ENCODE data around the gene PRR23E.

Gene PRR23E

GRCh38 chr3:127210654-127210943 is 17.7 kb downstream of the PRR23E start:
- no peak for DNase-seq

- DNase-seq: no peak
Observed at GRCh38 chr3:127211118-127212060, 18.5 kb downstream of the PRR23E start.

- DNase-seq: no peak
Observed at GRCh38 chr3:127212231-127212630, 19.3 kb downstream of the PRR23E start.

GRCh38 chr3:127212711-127213110 is 19.8 kb downstream of the PRR23E start:
- no peak for DNase-seq

- no peak for DNase-seq
Observed at GRCh38 chr3:127213381-127213918, 20.5 kb downstream of the PRR23E start.

- no peak for DNase-seq
Observed at GRCh38 chr3:127214975-127215374, 22.0 kb downstream of the PRR23E start.

- DNase-seq: no peak
Observed at GRCh38 chr3:127215714-127216414, 22.9 kb downstream of the PRR23E start.

GRCh38 chr3:127216415-127217261 is 23.7 kb downstream of the PRR23E start:
- DNase-seq: no peak

GRCh38 chr3:127217596-127218453 is 24.9 kb downstream of the PRR23E start:
- DNase-seq: no peak

- no peak for DNase-seq
Observed at GRCh38 chr3:127218454-127218922, 25.6 kb downstream of the PRR23E start.

GRCh38 chr3:127220497-127220896 is 27.6 kb downstream of the PRR23E start:
- no peak for DNase-seq

- no peak for DNase-seq
Observed at GRCh38 chr3:127221037-127221436, 28.1 kb downstream of the PRR23E start.

- no peak for DNase-seq
Observed at GRCh38 chr3:127221446-127222035, 28.6 kb downstream of the PRR23E start.

GRCh38 chr3:127222163-127222562 is 29.2 kb downstream of the PRR23E start:
- no peak for DNase-seq

GRCh38 chr3:127222664-127223063 is 29.7 kb downstream of the PRR23E start:
- DNase-seq: no peak

GRCh38 chr3:127224118-127224517 is 31.2 kb downstream of the PRR23E start:
- DNase-seq: no peak

GRCh38 chr3:127226457-127226856 is 33.5 kb downstream of the PRR23E start:
- DNase-seq: no peak

GRCh38 chr3:127226946-127227842 is 34.3 kb downstream of the PRR23E start:
- no peak for DNase-seq

GRCh38 chr3:127228866-127229265 is 35.9 kb downstream of the PRR23E start:
- DNase-seq: no peak

GRCh38 chr3:127233371-127233770 is 40.4 kb downstream of the PRR23E start:
- DNase-seq: peak; percentile 9
